Stomach (tissue), 4 donors: ENCODE results near the gene OR52I1.
A peak's percentile ranks its signal among the peaks of the same experiment; 100 is the strongest.

ENCODE experiments used
- EP300 ChIP-seq: sonication (generic); formaldehyde crosslinking; IDR thresholded peaks from one replicate; pipeline ENCODE4 v1.6.1; 2017; ENCODE audit warnings: antibody characterized with exemption
- POLR2A ChIP-seq, 4 donors: fragments of 450-650 bp; IDR thresholded peaks; one replicate each; pipeline ENCODE4 v1.6.1; 2016; ENCODE audit warnings: antibody characterized with exemption in 4 of 4, control low read depth in 2 of 4, mild to moderate bottlenecking in 1 of 4, moderate library complexity in 1 of 4
- POLR2AphosphoS5 ChIP-seq, 3 donors: sonication (generic); formaldehyde crosslinking; IDR thresholded peaks; one replicate each; pipeline ENCODE4 v1.6.1; 2016; ENCODE audit warnings: antibody characterized with exemption in 3 of 3
- TF ChIP-seq, protein P1 (sequence below), 7 experiments: fragments of 450-650 bp in 4 of 7; fragments of 200-600 bp in 3 of 7; sonication (generic) in 3 of 7; IDR thresholded peaks; one replicate each; pipeline ENCODE4 v1.5.1; 2016 to 2019; ENCODE audit warnings: antibody characterized with exemption in 7 of 7, control low read depth in 2 of 7, mild to moderate bottlenecking in 1 of 7

DNA sequence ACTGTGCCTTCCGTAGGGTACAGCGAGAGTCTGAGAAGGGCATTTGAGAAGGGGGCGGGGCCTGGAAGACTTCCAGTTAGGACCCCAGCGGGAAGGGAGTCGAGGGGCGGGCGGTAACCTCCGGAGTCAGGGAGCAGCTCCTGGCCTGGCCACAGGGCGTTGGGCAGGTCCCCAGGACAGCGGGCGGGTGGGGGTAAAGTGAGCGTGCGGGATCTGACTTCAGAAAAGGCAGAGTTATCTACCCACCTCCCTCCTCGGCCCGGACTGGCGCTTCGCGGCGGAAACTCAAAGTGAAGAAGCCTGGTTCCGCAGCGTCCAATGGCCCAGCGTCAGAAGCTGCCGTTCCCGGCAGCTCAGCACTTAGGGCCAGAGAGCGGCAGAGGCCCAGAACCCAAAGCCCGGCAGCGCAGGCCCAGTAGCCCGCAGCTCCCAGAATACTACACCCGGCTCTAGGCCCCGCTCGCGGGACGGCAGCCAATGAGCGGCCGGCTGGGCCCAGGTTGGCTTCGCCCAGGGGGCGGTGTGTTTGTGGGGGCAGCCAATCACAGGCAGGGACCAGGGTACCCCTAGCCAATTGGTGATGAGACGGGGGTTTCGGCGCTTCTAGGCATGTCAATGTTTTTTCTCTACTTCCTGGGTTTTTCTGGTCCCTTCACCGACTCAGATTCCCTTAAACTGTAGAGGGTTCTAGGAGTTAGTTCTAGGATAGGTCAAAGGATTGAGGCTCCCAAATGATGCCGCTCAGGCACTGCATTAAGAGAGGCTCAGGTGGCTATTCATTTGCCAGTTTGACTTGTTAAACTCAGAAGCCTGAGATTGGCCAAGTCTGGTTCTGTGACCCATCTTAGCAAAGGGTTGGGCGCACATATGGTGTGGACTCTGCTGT lies 14.2 kb downstream of the OR52I1 start, which contains the start of gene TRIM68:
- TF ChIP-seq, protein P1, sequence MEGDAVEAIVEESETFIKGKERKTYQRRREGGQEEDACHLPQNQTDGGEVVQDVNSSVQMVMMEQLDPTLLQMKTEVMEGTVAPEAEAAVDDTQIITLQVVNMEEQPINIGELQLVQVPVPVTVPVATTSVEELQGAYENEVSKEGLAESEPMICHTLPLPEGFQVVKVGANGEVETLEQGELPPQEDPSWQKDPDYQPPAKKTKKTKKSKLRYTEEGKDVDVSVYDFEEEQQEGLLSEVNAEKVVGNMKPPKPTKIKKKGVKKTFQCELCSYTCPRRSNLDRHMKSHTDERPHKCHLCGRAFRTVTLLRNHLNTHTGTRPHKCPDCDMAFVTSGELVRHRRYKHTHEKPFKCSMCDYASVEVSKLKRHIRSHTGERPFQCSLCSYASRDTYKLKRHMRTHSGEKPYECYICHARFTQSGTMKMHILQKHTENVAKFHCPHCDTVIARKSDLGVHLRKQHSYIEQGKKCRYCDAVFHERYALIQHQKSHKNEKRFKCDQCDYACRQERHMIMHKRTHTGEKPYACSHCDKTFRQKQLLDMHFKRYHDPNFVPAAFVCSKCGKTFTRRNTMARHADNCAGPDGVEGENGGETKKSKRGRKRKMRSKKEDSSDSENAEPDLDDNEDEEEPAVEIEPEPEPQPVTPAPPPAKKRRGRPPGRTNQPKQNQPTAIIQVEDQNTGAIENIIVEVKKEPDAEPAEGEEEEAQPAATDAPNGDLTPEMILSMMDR (IDR thresholded peaks at IDR 0.05) = no peak
- TF ChIP-seq POLR2AphosphoS5 (IDR thresholded peaks at IDR 0.05) = peak; percentile 35 to 80 (median 77)
- peak in 1 of 4 donors; percentile 46 for TF ChIP-seq POLR2A (IDR thresholded peaks at IDR 0.05)
- TF ChIP-seq EP300 = no peak
